ENCODE data around the gene CYBA.

DNA sequence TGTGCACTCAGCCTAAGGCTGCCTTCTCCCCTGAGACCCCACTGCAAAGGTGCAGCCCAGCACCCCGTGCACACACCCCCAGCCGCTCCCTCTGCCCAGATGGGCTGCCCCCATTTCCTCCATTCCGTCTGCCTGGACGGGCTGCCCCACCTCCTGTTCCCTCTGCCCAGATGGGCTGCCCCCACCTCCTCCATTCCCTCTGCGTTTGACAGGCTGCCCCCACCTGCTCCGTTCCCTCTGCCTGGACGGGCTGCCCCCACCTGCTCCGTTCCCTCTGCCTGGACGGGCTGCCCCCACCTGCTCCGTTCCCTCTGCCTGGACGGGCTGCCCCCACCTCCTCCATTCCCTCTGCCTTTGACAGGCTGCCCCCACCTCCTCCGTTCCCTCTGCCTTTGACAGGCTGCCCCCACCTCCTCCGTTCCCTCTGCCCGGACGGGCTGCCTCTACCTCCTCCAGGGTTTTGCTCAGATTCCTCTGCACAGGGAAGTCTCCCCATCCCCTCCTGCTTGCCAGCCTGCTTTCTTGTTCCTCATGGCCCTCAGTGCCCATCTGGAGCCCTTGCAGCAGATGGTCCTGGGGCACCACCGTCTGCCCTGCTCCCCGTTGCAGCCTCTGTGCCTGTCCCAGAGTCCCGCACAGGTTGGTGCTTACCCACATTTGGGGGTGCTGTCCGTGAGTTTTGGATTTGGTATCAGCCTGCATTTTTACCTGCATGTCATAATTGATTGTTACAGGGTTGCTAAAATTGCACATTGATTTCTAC lies 35.9 kb downstream of the CYBA start:
- no peak for TF ChIP-seq CTCF (conservative IDR thresholded peaks at IDR 0.05)
- TF ChIP-seq ZFX (IDR thresholded peaks at IDR 0.05) = no peak

Data from C4-2B (cell line).